Measurements from ENCODE around the gene UBP1.

Gene UBP1

GRCh38 chr3:33391255-33391995, 48.8 kb downstream of the UBP1 start:
- Histone ChIP-seq H3K27me3 (ENCODE audit: insufficient read depth, low read length) (no peaks in the 10 kb centered on the region), H3K9me3 (ENCODE audit: low read length) (no peaks in the 10 kb centered on the region), H3K36me3 (ENCODE audit: insufficient read depth, low read length) (peaks cover 87% of the 10 kb centered on the region), H3K9me2 (ENCODE audit: low read depth, low read length) (no peaks in the 10 kb centered on the region), H3K79me2 (ENCODE audit: insufficient read depth, low read length) (no peaks in the 10 kb centered on the region), H3K4me3 (ENCODE audit: low read depth, low read length, poor library complexity, severe bottlenecking) (no peak overlapping the region), H2AFZ (ENCODE audit: low read length) (no peak overlapping the region), H3F3A (ENCODE audit: insufficient read depth, low read length) (no peaks in the 10 kb centered on the region), H3K9ac (ENCODE audit: low read length) (no peak overlapping the region), H3K4me2 (ENCODE audit: low read length) (no peak overlapping the region), H3K27ac (ENCODE audit: low read depth, low read length, poor library complexity, severe bottlenecking) (no peak overlapping the region), H3K4me1 (ENCODE audit: insufficient read depth, low read length, severe bottlenecking) (no peaks in the 10 kb centered on the region), H4K20me1 (ENCODE audit: insufficient read depth, low read length) (no peaks in the 10 kb centered on the region)
- no peak for TF ChIP-seq CTCF (IDR thresholded peaks at IDR 0.05; ENCODE audit: low read length)
- TF ChIP-seq EZH2 (IDR thresholded peaks at IDR 0.05; ENCODE audit: borderline replicate concordance, low read length) = no peak

- H3K9me3 ChIP-seq (ENCODE audit: low read length) = no peaks in the 10 kb centered on the region
- H3K4me1 ChIP-seq (ENCODE audit: insufficient read depth, low read length, severe bottlenecking) = no peaks in the 10 kb centered on the region
- no peak overlapping the region for H3K4me2 ChIP-seq (ENCODE audit: low read length)
- no peak overlapping the region for H2AFZ ChIP-seq (ENCODE audit: low read length)
- H4K20me1 ChIP-seq (ENCODE audit: insufficient read depth, low read length) = no peaks in the 10 kb centered on the region
- H3K4me3 ChIP-seq (ENCODE audit: low read depth, low read length, poor library complexity, severe bottlenecking) = no peak overlapping the region
- no peaks in the 10 kb centered on the region for H3F3A ChIP-seq (ENCODE audit: insufficient read depth, low read length)
- TF ChIP-seq CTCF (IDR thresholded peaks at IDR 0.05; ENCODE audit: low read length) = no peak
- no peak for TF ChIP-seq EZH2 (IDR thresholded peaks at IDR 0.05; ENCODE audit: borderline replicate concordance, low read length)
- H3K9ac ChIP-seq (ENCODE audit: low read length) = no peak overlapping the region
- H3K27ac ChIP-seq (ENCODE audit: low read depth, low read length, poor library complexity, severe bottlenecking) = no peak overlapping the region
- H3K27me3 ChIP-seq (ENCODE audit: insufficient read depth, low read length) = no peaks in the 10 kb centered on the region
- no peaks in the 10 kb centered on the region for H3K9me2 ChIP-seq (ENCODE audit: low read depth, low read length)
- no peaks in the 10 kb centered on the region for H3K79me2 ChIP-seq (ENCODE audit: insufficient read depth, low read length)
- H3K36me3 ChIP-seq (ENCODE audit: insufficient read depth, low read length) = peaks cover 83% of the 10 kb centered on the region
These were observed 50.3 kb downstream of the UBP1 start for GRCh38 chr3:33389908-33390307.

GRCh38 chr3:33388374-33389100, 51.7 kb downstream of the UBP1 start:
- Histone ChIP-seq H3K4me2 (ENCODE audit: low read length) (no peak overlapping the region), H3K36me3 (ENCODE audit: insufficient read depth, low read length) (peaks cover 76% of the 10 kb centered on the region), H3K27me3 (ENCODE audit: insufficient read depth, low read length) (no peaks in the 10 kb centered on the region), H3K4me3 (ENCODE audit: low read depth, low read length, poor library complexity, severe bottlenecking) (no peak overlapping the region), H3K9me2 (ENCODE audit: low read depth, low read length) (no peaks in the 10 kb centered on the region), H3F3A (ENCODE audit: insufficient read depth, low read length) (no peaks in the 10 kb centered on the region), H3K4me1 (ENCODE audit: insufficient read depth, low read length, severe bottlenecking) (no peaks in the 10 kb centered on the region), H3K27ac (ENCODE audit: low read depth, low read length, poor library complexity, severe bottlenecking) (no peak overlapping the region), H3K9me3 (ENCODE audit: low read length) (no peaks in the 10 kb centered on the region), H3K79me2 (ENCODE audit: insufficient read depth, low read length) (no peaks in the 10 kb centered on the region), H4K20me1 (ENCODE audit: insufficient read depth, low read length) (no peaks in the 10 kb centered on the region), H3K9ac (ENCODE audit: low read length) (no peak overlapping the region), H2AFZ (ENCODE audit: low read length) (no peak overlapping the region)
- no peak for TF ChIP-seq CTCF (IDR thresholded peaks at IDR 0.05; ENCODE audit: low read length)
- no peak for TF ChIP-seq EZH2 (IDR thresholded peaks at IDR 0.05; ENCODE audit: borderline replicate concordance, low read length)
